ENCODE results near the gene YIF1B. TPM values are rescaled to one million over a fixed set of nuclear protein-coding genes. Genes with fewer than 3 reads are reported as not detected.
A peak's percentile ranks its signal among the peaks of the same experiment; 100 is the strongest.

Gene YIF1B
- total and polyA plus RNA-seq, 9 of the 15 experiments (the other 6 are each of a cell fraction or from before 2014, with no cell fraction given): 8.5 to 586 (median 323) TPM

GRCh38 chr19:38336638-38337359 lies 21.1 kb upstream of the YIF1B start (continued):
- TF ChIP-seq OTX1 (CRISPR knock-in tag; IDR thresholded peaks at IDR 0.05) (0 out of 2 replicates have a peak, but pooled peaks have one; percentile 40), RCOR1 (IDR thresholded peaks at IDR 0.05; ENCODE audit: borderline replicate concordance in 1 of 2, low read depth in 2 of 2, low read length in 2 of 2) (peak in 1 of 2 experiments; percentile 42; a peak in 1 of 4 replicates), ZNF41 (CRISPR knock-in tag; conservative IDR thresholded peaks at IDR 0.05) (no peak), TFE3 (CRISPR knock-in tag; IDR thresholded peaks at IDR 0.05) (no peak), ZFP30 (CRISPR knock-in tag; IDR thresholded peaks at IDR 0.05; ENCODE audit: borderline replicate concordance) (no peak), RNF2 (IDR thresholded peaks at IDR 0.05) (no peak), ZFP1 (CRISPR knock-in tag; IDR thresholded peaks at IDR 0.05) (no peak), THRAP3 (IDR thresholded peaks at IDR 0.05; ENCODE audit: borderline replicate concordance) (peak; percentile 89), HNRNPUL1 (IDR thresholded peaks at IDR 0.05; ENCODE audit: low read length) (no peak), EZH2 (IDR thresholded peaks at IDR 0.05; ENCODE audit: borderline replicate concordance, low read depth, low read length) (no peak), SMAD1 (IDR thresholded peaks at IDR 0.05; ENCODE audit: low read depth, low read length, partially characterized antibody) (no peak), E2F5 (CRISPR knock-in tag; IDR thresholded peaks at IDR 0.05) (no peak), PHF20 (IDR thresholded peaks at IDR 0.05; ENCODE audit: partially characterized antibody) (peak; percentile 50), SPI1 (IDR thresholded peaks at IDR 0.05; ENCODE audit: borderline replicate concordance, low read depth, low read length) (no peak), NKRF (IDR thresholded peaks at IDR 0.05; ENCODE audit: borderline replicate concordance) (peak; percentile 97), RBFOX2 (IDR thresholded peaks at IDR 0.05; ENCODE audit: low read depth, low read length) (peak; percentile 54), KAT8 (IDR thresholded peaks at IDR 0.05; ENCODE audit: low read depth) (no peak), ZNF561 (CRISPR knock-in tag; conservative IDR thresholded peaks at IDR 0.05) (no peak), HDGF (IDR thresholded peaks at IDR 0.05) (peak; percentile 92; the same call in 1 of the 2 replicates), PKNOX1 (IDR thresholded peaks at IDR 0.05) (no peak), ASH1L (IDR thresholded peaks at IDR 0.05; ENCODE audit: borderline replicate concordance, low read depth, partially characterized antibody) (peak; percentile 54), PCBP1 (IDR thresholded peaks at IDR 0.05; ENCODE audit: low read depth, low read length, poor library complexity, severe bottlenecking) (no peak)

Data from K562 (cell line).